HepG2 (cell line): ENCODE measurements around the gene SOCS1. TPM values are rescaled to one million over a fixed set of nuclear protein-coding genes. Genes with fewer than 3 reads are reported as not detected.
A peak's percentile ranks its signal among the peaks of the same experiment; 100 is the strongest.

Source experiments
- ATAC-seq: fragments of 200-7000 bp; cut with Tn5 transposase; 3 replicates; pipeline ENCODE4 v1.9.1; 2020; ENCODE audit warnings: mild to moderate bottlenecking, moderate library complexity
- BruUV-seq: library from RNA; stranded (reverse); fragments of 400-500 nt; replicated peaks from 2 replicates; lab custom pipeline; 2021; lab: Mats Ljungman, UMichigan
- CTCF ChIA-PET: fragments of 300-600 bp; formaldehyde crosslinking; extraction: SDS; loops from one replicate; lab custom pipeline; 2021; ENCODE audit warnings: low total read pairs, inconsistent platforms, low intra/inter-chr PET ratio; lab: Yijun Ruan, JAX
- POLR2A ChIA-PET: fragments of 350-600 bp; sonication (Branson Sonifier 250); formaldehyde crosslinking; loops from one replicate; lab custom pipeline; 2020; ENCODE audit warnings: antibody characterized with exemption, inconsistent platforms; lab: Yijun Ruan, JAX
- DNase-seq: peaks from one replicate; pipeline ENCODE4 v3.0.0-alpha.2; 2015; ENCODE audit warnings: low spot score
- FAIRE-seq: peaks from 3 replicates; lab custom pipeline; 2011; peaks lifted over from hg19 to GRCh38; lab: Jason Lieb, UNC
- H2AFZ ChIP-seq: one replicate; pipeline ENCODE4 v1.6.1; 2011; ENCODE audit warnings: low read length, inconsistent platforms
- H3K27ac ChIP-seq: fragments of 300-600 bp; 3 replicates; pipeline ENCODE4 v1.8.0; 2011; ENCODE audit warnings: mixed run types, mild to moderate bottlenecking, mixed read lengths, low read length, inconsistent platforms; ENCODE audit not compliant: insufficient read depth; ENCODE audit errors: extremely low read length
- H3K27me3 ChIP-seq, 2 experiments: fragments of 200-600 bp in 1 of 2; 2 replicates in 1 of 2; 3 replicates in 1 of 2; pipeline versions ENCODE4 v1.6.0 to v1.8.0; 2011; ENCODE audit warnings: low read length in 2 of 2, mild to moderate bottlenecking in 2 of 2, moderate library complexity in 2 of 2, inconsistent platforms in 1 of 2; ENCODE audit not compliant: insufficient read depth in 2 of 2, control insufficient read depth in 1 of 2
- H3K36me3 ChIP-seq, 2 experiments: fragments of 200-600 bp in 1 of 2; replicated peaks in 1 of 2; 2 replicates in 1 of 2; 3 replicates in 1 of 2; pipeline versions ENCODE4 v1.5.1 to v1.8.0; 2011; ENCODE audit warnings: low read length in 2 of 2, inconsistent platforms in 1 of 2; ENCODE audit not compliant: insufficient read depth in 2 of 2, control insufficient read depth in 1 of 2
- H3K4me1 ChIP-seq: 2 replicates; pipeline ENCODE4 v1.5.1; 2012; ENCODE audit warnings: low read length, inconsistent platforms; ENCODE audit not compliant: insufficient read depth
- H3K4me2 ChIP-seq: 2 replicates; pipeline ENCODE4 v1.6.0; 2011; ENCODE audit warnings: low read depth, low read length, inconsistent platforms
- H3K4me3 ChIP-seq, 3 experiments: fragments of 200-600 bp in 1 of 3; sonication (generic), shearing (Covaris generic) in 1 of 3; replicated peaks in 1 of 3; 2 replicates each; pipeline ENCODE4 v1.5.1; 2011 to 2016; ENCODE audit warnings: low read length in 3 of 3, inconsistent platforms in 2 of 3, low read depth in 2 of 3, mild to moderate bottlenecking in 2 of 3, control low read depth in 1 of 3, mixed read lengths in 1 of 3; ENCODE audit not compliant: insufficient read depth in 1 of 3
- H3K79me2 ChIP-seq: one replicate; pipeline ENCODE4 v1.6.1; 2011; ENCODE audit warnings: low read length, inconsistent platforms; ENCODE audit not compliant: insufficient read depth
- H3K9ac ChIP-seq: 2 replicates; pipeline ENCODE4 v1.6.0; 2011; ENCODE audit warnings: mild to moderate bottlenecking, low read depth, low read length, inconsistent platforms; ENCODE audit not compliant: insufficient read depth
- H3K9me3 ChIP-seq: 2 replicates; pipeline ENCODE4 v1.5.1; 2012; ENCODE audit warnings: mild to moderate bottlenecking, low read length
- H4K20me1 ChIP-seq: 2 replicates; pipeline ENCODE4 v1.6.0; 2011; ENCODE audit warnings: inconsistent platforms, mild to moderate bottlenecking, low read length, moderate library complexity; ENCODE audit not compliant: insufficient read depth
- DPF2 ChIP-seq: sonication (generic); formaldehyde crosslinking; IDR thresholded peaks from 2 replicates; pipeline ENCODE4 v1.4.0; 2020; ENCODE audit warnings: mild to moderate bottlenecking, low read depth, missing genetic modification reagents, borderline replicate concordance
- EZH2 ChIP-seq: conservative IDR thresholded peaks from 2 replicates; pipeline ENCODE4 v1.6.1; 2012; ENCODE audit warnings: mild to moderate bottlenecking, low read depth, low read length, moderate library complexity
- PATZ1 ChIP-seq: sonication (generic); formaldehyde crosslinking; IDR thresholded peaks from 2 replicates; pipeline ENCODE4 v1.4.0; 2020; ENCODE audit warnings: missing genetic modification reagents
- STAG1 ChIP-seq: sonication (generic); formaldehyde crosslinking; IDR thresholded peaks from 2 replicates; pipeline ENCODE4 v1.4.0; 2020; ENCODE audit warnings: missing genetic modification reagents
- WGBS: methylation state at CpG from one replicate; pipeline ENCODE4 v1.1.6; 2017; ENCODE audit warnings: low lambda C conversion rate; 5-methylcytosine and 5-hydroxymethylcytosine counted together
- in situ Hi-C: cut with HindIII; loops from 2 replicates; pipeline ENCODE4 v1.10.0; 2017; ENCODE audit warnings: low pct_unique_long_range_greater_than_20kb; ENCODE audit not compliant: extremely low pct_ligation_motif_present
- intact Hi-C: fragments of 100-400 bp; cut with micrococcal nuclease; formaldehyde crosslinking; loops from one replicate; pipeline ENCODE4 v1.10.0; 2022; ENCODE audit not compliant: unreplicated experiment
- polyA plus RNA-seq, 8 experiments: library from polyadenylated mRNA; depleted of rRNA in 3 of 8; stranded (reverse) in 7 of 8; unstranded in 1 of 8; fragments of >200 nt; fragmentation: Illumina TruSeq in 4 of 8; extraction: Trizol in 4 of 8; gene quantifications; 2 replicates each; pipeline versions ENCODE4 v1.2.1 to v1.2.3, GENCODE V29; 2011 to 2016; ENCODE audit warnings: low read depth in 4 of 8, missing spikeins in 1 of 8, mixed read lengths in 1 of 8; ENCODE audit not compliant: insufficient read depth in 1 of 8
- total RNA-seq, 5 experiments: library from RNA; depleted of rRNA; stranded (reverse); fragments of >200 nt; fragmentation: Illumina TruSeq; extraction: Trizol; gene quantifications; 2 replicates each; pipeline ENCODE4 v1.2.3, GENCODE V29; 2016; ENCODE audit warnings: low read depth in 1 of 5

Gene SOCS1
- total and polyA plus RNA-seq, 2 of the 13 experiments (the other 11 are each of a cell fraction or from before 2014, with no cell fraction given), result 5.3 to 6.3 TPM

- H3K9ac ChIP-seq, result no peak overlapping the region
- H3K36me3 ChIP-seq, result no peaks in the 10 kb centered on the region
- intact Hi-C loops, result no loop called here
- no peak overlapping the region for H3K27ac ChIP-seq
- H3K4me3 ChIP-seq, result no peak overlapping the region
- peaks cover 29% of the 10 kb centered on the region for H3K4me1 ChIP-seq
- H3K79me2 ChIP-seq, result no peaks in the 10 kb centered on the region
- H4K20me1 ChIP-seq, result no peaks in the 10 kb centered on the region
- DNase-seq (no peak), FAIRE-seq (no peak), ATAC-seq (0 out of 3 replicates have a peak, but pooled peaks have one; percentile 9)
- TF ChIP-seq EZH2, result no peak
- TF ChIP-seq STAG1 (CRISPR knock-in tag), result 0 out of 2 replicates have a peak, but pooled peaks have one; percentile 11
- no peak for TF ChIP-seq PATZ1 (CRISPR knock-in tag)
- TF ChIP-seq DPF2, result no peak
- POLR2A ChIA-PET, result interaction anchor here (1.0 kb wide), 1 partner anchor 22 kb away, joined by 3 read pairs; the partner anchor contains the start of gene SOCS1
- H3K4me2 ChIP-seq, result no peak overlapping the region
- H3K9me3 ChIP-seq, result no peaks in the 10 kb centered on the region
- in situ Hi-C loops, result no loop called here
- H3K27me3 ChIP-seq, result peaks cover 1 to 15% of the 10 kb centered on the region in 2 experiments; a peak in 3 of 5 replicates
- no peak overlapping the region for H2AFZ ChIP-seq
- CTCF ChIA-PET, result no interaction called here
- BruUV-seq, result no TSS peak
- WGBS, result 37% methylated on average over 8 of the region's 8 CpGs
These were observed 22.2 kb downstream of the SOCS1 start for GRCh38 chr16:11233727-11234376.
